ENCODE measurements around the gene CBLN2.

The CBLN2 gene

GRCh38 chr18:72544092-72544886 lies at the start of gene CBLN2:
Gene CBLN2 (minus strand): TSS chr18:72544342. CDS start chr18:72542160, 2,182 bp downstream.
- DNase-seq, result peak; percentile 61
- Histone ChIP-seq H3K27ac (no peak within 1 kb of the TSS), H3K4me3 (ENCODE audit: low read depth, low read length) (peak within 1 kb of the TSS; percentile 49), H3K36me3 (no peaks in the 10 kb centered on the region), H3K9me3 (ENCODE audit: severe bottlenecking) (no peaks in the 10 kb centered on the region), H3K27me3 (ENCODE audit: insufficient read depth, low read depth, severe bottlenecking) (no peaks in the 10 kb centered on the region)
- TF ChIP-seq CTCF (IDR thresholded peaks at IDR 0.05; ENCODE audit: low read depth, low read length), result peak; percentile 75

- H3K9me3 ChIP-seq (ENCODE audit: severe bottlenecking), result no peaks in the 10 kb centered on the region
- no peak overlapping the region for H3K27ac ChIP-seq
- no peaks in the 10 kb centered on the region for H3K27me3 ChIP-seq (ENCODE audit: insufficient read depth, low read depth, severe bottlenecking)
These were observed 44.2 kb upstream of the CBLN2 start for GRCh38 chr18:72588360-72588759.

GRCh38 chr18:72584787-72585186 lies 40.6 kb upstream of the CBLN2 start:
- Histone ChIP-seq H3K36me3 (no peaks in the 10 kb centered on the region), H3K27ac (no peak overlapping the region), H3K9me3 (ENCODE audit: severe bottlenecking) (no peaks in the 10 kb centered on the region), H3K27me3 (ENCODE audit: insufficient read depth, low read depth, severe bottlenecking) (no peaks in the 10 kb centered on the region), H3K4me3 (ENCODE audit: low read depth, low read length) (no peak overlapping the region)
- DNase-seq, result no peak
- no peak for TF ChIP-seq CTCF (IDR thresholded peaks at IDR 0.05; ENCODE audit: low read depth, low read length)

More at GRCh38 chr18:72588360-72588759, 44.2 kb upstream of the CBLN2 start:
- H3K36me3 ChIP-seq, result no peaks in the 10 kb centered on the region
- H3K4me3 ChIP-seq (ENCODE audit: low read depth, low read length), result no peak overlapping the region
- no peak for TF ChIP-seq CTCF (IDR thresholded peaks at IDR 0.05; ENCODE audit: low read depth, low read length)
- no peak for DNase-seq

GRCh38 chr18:72581976-72582375 lies 37.8 kb upstream of the CBLN2 start:
- H3K4me3 ChIP-seq (ENCODE audit: low read depth, low read length), result no peak overlapping the region
- no peak for TF ChIP-seq CTCF (IDR thresholded peaks at IDR 0.05; ENCODE audit: low read depth, low read length)
- no peaks in the 10 kb centered on the region for H3K27me3 ChIP-seq (ENCODE audit: insufficient read depth, low read depth, severe bottlenecking)
- DNase-seq, result no peak
- no peaks in the 10 kb centered on the region for H3K36me3 ChIP-seq
- H3K9me3 ChIP-seq (ENCODE audit: severe bottlenecking), result no peaks in the 10 kb centered on the region
- peak overlapping the region; percentile 24; the same call in 1 of the 2 replicates for H3K27ac ChIP-seq

GRCh38 chr18:72572896-72573295 lies 28.8 kb upstream of the CBLN2 start:
- no peak for TF ChIP-seq CTCF (IDR thresholded peaks at IDR 0.05; ENCODE audit: low read depth, low read length)
- no peaks in the 10 kb centered on the region for H3K27me3 ChIP-seq (ENCODE audit: insufficient read depth, low read depth, severe bottlenecking)
- H3K27ac ChIP-seq, result no peak overlapping the region
- DNase-seq, result no peak
- no peaks in the 10 kb centered on the region for H3K9me3 ChIP-seq (ENCODE audit: severe bottlenecking)
- no peaks in the 10 kb centered on the region for H3K36me3 ChIP-seq
- H3K4me3 ChIP-seq (ENCODE audit: low read depth, low read length), result no peak overlapping the region
